GM19240 (cell line): ENCODE results near the gene BLVRA.
"Not testable (repeated sequence)": the region's sequence is repeated elsewhere in the genome, so short reads cannot be mapped to it uniquely, and the experiment has no call there.

Experiments used
- DNase-seq: peaks from one replicate; pipeline ENCODE4 v3.0.0; 2011; ENCODE audit warnings: low spot score; ENCODE audit not compliant: insufficient read length

The BLVRA gene

GRCh38 chr7:43799605-43800004 lies 41.1 kb downstream of the BLVRA start:
- DNase-seq: no peak

DNA sequence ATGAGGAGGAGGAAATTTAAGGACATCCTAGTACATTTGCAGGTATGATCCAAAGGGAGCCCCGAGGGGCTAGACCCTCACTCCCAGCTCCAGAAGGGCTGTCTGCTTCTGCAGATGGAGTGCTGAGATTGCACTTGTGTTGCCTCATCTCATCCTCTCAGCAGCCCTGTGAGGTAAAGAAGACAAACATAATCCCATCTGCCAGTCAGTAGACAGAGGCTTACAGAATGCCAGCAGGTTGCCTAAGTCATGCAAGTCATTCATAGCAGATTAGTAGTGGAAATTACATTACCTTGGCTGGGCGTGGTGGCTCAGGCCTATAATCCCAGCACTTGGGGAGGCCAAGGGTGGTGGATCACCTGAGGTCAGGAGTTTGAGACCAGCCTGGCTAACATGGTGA lies 45.4 kb downstream of the BLVRA start:
- no peak for DNase-seq

GRCh38 chr7:43808410-43808809 lies 49.9 kb downstream of the BLVRA start:
- no peak for DNase-seq

GRCh38 chr7:43810195-43810941 lies 51.9 kb downstream of the BLVRA start:
- DNase-seq: not testable (repeated sequence)

DNA sequence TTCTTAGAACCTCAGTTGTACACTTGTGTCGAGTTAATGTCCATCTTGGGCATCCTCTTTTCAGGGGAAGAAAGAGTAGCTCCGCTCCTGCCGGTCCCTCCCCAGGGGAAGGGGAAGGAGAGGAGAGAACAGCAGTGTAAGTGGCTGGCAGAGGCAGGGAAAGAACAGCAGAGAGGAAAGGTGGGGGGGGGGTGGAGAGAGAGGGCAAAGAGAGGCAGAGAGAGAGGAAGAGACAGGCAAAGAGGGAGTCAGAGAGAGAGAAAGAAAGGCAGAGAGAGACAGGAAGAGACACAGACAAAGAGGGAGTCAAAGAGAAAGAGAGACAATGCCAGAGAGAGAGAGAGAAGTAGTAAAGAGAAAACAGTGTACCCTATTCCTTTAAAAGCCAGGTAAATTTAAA lies 56.9 kb downstream of the BLVRA start:
- DNase-seq: no peak

DNA sequence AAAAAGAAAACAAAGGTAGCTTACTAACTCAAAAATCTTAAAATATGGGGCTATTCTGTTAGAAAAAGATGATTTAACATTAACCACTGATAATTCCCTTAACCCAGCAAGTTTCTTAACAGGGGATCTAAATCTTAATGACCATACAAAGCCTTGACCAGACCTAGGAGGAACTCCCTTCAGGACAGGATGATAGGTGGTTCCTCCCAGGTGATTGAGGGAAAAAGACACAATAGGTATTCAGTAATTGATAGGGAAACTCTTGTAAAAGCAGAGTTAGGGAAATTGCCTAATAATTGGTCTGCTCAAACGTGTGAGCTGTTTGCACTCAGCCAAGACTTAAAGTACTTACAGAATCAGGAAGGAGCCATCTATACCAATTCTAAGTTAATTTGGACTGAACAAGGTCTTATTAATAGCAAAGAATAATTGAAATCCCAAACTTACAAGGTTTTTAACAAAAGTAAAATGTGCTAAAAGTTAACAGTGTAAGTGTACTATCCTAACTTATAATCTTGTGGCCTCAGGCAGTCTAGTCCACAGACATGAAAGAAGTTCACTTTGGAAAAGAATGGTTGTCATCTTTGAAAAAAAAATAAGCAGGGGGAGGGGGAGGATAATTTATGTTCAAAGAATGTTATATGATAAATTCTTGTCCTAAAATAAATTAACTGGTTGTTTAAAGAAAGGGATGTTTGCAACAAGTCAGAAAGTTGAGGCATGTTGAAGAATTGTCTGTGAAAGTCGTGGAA lies 57.7 kb downstream of the BLVRA start:
- DNase-seq: not testable (repeated sequence)

- not testable (repeated sequence) for DNase-seq
These were observed 64.9 kb downstream of the BLVRA start for GRCh38 chr7:43823425-43823824.

- no peak for DNase-seq
These were observed 65.5 kb downstream of the BLVRA start for GRCh38 chr7:43823941-43824340.

DNA sequence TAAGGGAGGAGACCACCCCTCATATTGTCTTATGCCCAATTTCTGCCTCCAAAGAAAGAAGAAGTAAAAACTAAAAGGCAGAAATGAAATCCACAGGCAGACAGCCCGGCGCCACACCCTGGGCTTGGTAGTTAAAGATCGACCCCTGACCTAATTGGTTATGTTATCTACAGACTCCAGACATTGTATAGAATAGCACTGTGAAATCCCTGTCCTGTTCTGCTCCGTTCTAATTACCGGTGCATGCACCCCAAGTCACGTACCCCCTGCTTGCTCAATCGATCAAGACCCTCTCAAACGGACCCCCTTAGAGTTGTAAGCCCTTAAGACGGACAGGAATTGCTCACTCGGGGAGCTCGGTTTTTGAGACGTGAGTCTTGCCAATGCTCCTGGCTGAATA lies 66.0 kb downstream of the BLVRA start:
- DNase-seq: not testable (repeated sequence)

DNA sequence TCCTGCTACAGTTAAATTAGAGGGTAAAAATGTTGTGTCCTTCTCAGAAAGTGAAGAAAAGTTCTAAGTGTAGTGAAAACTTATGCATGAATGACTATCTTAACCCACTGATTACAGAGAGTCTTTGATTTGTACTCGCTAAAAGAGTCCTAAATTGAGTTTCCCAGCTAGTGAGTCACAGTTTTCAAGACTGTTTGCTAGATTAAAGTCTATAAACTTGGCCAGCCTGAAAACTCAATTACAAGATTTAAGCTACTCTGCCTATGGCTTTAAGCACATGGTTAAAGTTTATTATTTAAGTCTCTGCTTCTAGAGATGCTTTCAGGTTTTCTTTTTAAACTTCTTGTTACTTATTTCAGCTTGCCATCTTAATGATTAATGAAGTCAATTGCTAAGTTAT lies 66.5 kb downstream of the BLVRA start:
- no peak for DNase-seq

DNA sequence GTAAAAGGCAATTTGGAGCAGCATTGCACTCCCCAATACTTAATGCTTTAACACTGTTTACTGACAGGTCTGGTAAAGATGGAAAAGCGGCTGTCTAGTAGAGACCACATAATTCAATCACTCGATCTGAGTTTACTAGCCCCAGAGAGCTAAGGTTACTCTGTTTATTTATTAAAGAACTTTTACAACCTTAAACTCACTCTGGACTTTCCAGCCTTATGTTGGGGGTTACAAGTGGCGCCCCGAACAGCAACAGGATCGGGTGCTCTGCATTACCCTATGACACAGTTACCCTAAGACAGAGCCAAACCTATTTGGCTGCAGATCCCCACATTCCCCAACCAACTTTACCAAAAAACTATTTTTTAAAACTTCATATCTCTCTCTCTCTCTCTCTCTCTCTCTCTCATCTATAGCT lies 66.9 kb downstream of the BLVRA start:
- DNase-seq: no peak

DNA sequence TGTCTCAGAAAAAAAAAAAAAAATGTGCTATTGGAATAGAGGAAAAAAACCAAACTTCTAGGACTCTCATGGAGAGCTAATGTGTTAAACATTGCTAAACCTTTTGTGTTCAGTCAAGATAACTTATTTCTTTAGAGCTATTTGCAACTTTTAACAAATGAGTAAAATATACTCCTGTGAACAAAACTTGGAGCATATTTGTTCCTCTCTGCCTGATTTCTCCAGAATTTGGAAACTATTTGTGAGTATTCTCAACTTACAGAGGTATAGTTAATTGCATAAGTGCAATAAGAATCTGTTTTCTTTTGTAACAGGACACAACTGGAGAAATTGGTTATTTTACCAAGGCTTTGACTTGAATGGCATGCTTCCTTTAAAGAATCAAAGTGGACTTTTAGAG lies 72.4 kb downstream of the BLVRA start:
- DNase-seq: not testable (repeated sequence)

DNA sequence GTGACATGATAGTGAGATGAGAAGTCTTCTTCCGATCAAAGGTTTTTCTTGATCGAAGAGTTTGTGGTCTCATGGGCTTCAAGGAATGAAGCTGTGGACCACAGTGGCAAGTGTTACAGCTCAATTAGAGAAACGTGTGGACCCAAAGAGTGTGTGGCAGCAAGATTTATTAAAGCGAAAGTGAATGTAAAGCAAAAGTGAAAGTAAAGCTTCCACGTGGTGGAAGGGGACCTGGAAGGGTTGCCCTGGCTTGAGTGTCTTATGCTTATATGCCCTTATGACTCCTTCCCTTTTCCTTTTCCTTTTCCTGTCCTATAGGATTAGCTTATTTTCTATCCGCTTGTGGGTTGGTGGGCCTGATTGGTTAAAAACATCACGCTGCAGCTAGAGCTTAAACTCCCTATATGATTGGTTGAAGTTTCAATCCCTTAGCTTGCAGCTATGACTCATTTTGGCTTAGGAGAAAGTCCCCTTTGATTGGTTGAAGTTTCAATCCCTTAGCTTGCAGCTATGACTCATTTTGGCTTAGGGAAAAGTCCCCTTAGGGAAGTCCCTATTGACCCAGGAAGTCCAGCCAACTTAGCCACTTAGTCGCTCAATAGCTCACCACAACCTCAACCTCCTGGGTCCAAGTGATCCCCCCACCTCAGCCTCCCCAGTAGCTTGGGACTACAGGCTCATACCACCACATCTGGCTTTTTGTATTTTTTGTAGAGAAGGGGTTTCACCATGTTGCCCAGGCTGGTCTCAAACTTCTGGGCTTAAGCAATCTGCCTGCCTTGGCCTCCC lies 76.2 kb downstream of the BLVRA start:
- DNase-seq: no peak

DNA sequence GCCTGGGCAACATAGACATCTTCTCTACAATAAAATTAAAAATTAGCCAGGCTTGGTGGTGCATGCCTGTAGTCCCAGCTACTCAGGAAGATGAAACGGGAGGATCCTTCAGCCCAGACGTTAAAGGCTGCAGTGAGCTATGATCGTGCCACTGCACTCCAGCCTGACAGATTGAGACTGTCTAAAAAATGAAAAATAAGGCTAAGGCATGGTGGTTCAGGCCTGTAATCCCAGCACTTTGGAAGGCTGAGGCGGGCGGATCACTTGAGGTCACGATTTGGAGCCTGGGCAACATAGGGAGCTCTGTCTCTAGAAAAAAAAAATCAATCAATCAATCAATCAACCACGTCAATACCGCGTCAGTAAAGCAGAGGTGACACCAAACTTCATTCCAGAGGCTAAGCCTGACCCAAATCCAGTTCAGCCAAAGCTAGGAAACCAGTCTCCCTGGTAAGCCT lies 79.8 kb downstream of the BLVRA start:
- DNase-seq: no peak

- DNase-seq: no peak
These were observed 84.8 kb downstream of the BLVRA start for GRCh38 chr7:43843296-43843695.

DNA sequence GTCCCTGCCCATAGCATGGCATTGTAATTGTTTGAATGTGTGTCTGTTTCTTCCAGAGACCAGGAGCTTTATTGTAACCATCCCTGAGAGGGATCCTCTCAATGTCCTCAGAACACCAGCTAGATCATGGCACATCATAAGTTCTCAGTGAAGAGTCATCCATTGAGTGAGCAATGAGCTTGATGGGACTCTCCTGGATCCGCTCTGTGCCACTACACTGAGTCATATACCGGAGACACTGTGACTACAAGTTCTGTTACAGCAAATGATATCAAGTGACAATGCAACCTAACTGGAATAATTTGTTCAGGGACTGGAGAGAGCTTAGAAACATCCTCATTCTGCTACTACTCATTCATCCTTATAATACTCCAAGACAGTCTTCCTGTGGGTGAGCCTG lies 85.8 kb downstream of the BLVRA start:
- DNase-seq: no peak

DNA sequence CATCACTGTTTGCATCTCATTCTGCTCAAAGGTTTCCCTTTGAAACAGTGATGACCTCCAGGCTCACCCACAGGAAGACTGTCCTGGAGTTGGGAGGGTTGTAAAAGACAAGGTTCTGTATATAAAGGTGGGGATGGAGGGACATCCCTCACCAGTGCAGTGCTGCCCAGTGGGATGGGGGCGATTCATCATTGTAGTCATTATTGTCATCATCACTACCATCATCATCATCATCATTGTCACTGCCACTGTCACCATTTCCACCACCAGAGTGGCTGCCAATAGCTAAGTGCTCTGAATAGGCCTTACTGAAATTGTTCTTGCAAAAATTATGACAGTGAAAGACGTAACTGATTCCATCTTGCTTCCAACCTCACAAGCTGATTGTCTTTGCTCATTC lies 86.2 kb downstream of the BLVRA start:
- no peak for DNase-seq

DNA sequence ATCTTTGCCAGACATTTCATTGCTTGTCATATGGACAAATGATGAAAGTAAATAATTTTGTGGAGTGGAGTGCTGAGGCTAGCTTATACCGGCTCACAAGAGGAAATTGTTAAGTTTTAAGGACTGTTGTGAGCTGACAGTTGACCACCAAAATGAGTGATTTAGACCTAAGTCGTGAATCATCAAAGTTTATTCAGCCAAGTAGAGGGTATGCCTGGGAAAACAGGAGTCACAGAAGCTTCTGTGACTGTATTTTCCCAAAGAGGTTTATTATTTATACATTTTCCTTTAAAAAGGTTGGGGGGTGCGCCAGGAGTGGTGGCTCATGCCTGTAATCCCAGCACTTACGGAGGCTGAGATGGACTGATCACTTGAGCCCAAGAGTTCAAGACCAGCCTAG lies 89.0 kb downstream of the BLVRA start:
- no peak for DNase-seq

GRCh38 chr7:43849047-43849446 lies 90.6 kb downstream of the BLVRA start:
- DNase-seq: no peak

- DNase-seq: no peak
These were observed 92.1 kb downstream of the BLVRA start for GRCh38 chr7:43850348-43851116.

DNA sequence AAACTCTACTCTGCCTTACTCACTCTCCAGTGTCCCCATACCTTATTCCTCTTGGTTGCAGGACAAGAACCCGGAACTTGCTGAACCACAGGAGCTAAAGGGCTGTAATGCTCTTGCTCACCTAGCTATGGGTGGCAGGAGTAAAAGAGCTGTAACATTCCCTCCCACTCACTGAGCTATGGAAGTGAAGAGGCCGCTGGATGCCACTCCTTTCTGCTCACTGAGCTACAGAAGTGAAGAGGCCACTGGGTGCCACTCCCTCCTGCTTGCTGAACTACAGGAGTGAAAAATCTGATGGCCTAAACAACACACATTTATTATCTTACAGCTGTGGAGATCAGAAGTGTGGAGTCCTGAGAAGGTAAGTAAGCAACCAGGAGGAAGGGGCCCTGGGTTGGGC lies 93.3 kb downstream of the BLVRA start:
- no peak for DNase-seq
